Smooth muscle cell (in vitro differentiated cells): ENCODE data around the gene CLSTN2. TPM values are rescaled to one million over a fixed set of nuclear protein-coding genes. Genes with fewer than 3 reads are reported as not detected.

Source experiments
- DNase-seq: peaks from one replicate; lab custom pipeline; 2025; ENCODE audit not compliant: unreplicated experiment; lab: John Stamatoyannopoulos, UW
- H2AFZ ChIP-seq: fragments of 200-600 bp; sonication (generic); 2 replicates; pipeline ENCODE4 v1.6.0; 2016; ENCODE audit warnings: antibody characterized with exemption, low read depth, mild to moderate bottlenecking
- H3F3A ChIP-seq: fragments of 200-600 bp; sonication (generic); 2 replicates; pipeline ENCODE4 v1.6.0; 2017; ENCODE audit warnings: antibody characterized with exemption, low read depth
- H3K27ac ChIP-seq: fragments of 200-600 bp; sonication (generic); 2 replicates; pipeline ENCODE4 v1.5.1; 2016; ENCODE audit warnings: low read depth, mild to moderate bottlenecking
- H3K27me3 ChIP-seq: fragments of 200-600 bp; sonication (generic); 2 replicates; pipeline ENCODE4 v1.6.1; 2016; ENCODE audit warnings: low read depth, mild to moderate bottlenecking
- H3K36me3 ChIP-seq: fragments of 200-600 bp; sonication (generic); 2 replicates; pipeline ENCODE4 v1.5.1; 2016; ENCODE audit warnings: low read depth
- H3K4me1 ChIP-seq: fragments of 200-600 bp; sonication (generic); 2 replicates; pipeline ENCODE4 v1.5.1; 2016; ENCODE audit warnings: low read depth
- H3K4me2 ChIP-seq: fragments of 200-600 bp; sonication (generic); 2 replicates; pipeline ENCODE4 v1.6.0; 2016; ENCODE audit warnings: mild to moderate bottlenecking
- H3K4me3 ChIP-seq: fragments of 200-600 bp; sonication (generic); 2 replicates; pipeline ENCODE4 v1.5.1; 2016; ENCODE audit warnings: mild to moderate bottlenecking
- H3K79me2 ChIP-seq: fragments of 200-600 bp; sonication (generic); 2 replicates; pipeline ENCODE4 v1.6.0; 2016; ENCODE audit warnings: low read depth, mild to moderate bottlenecking
- H3K9ac ChIP-seq: fragments of 200-600 bp; sonication (generic); 2 replicates; pipeline ENCODE4 v1.6.0; 2016; ENCODE audit warnings: low read depth
- H3K9me3 ChIP-seq: fragments of 200-600 bp; sonication (generic); replicated peaks from 2 replicates; pipeline ENCODE4 v1.5.1; 2016; ENCODE audit warnings: low read depth
- H4K20me1 ChIP-seq: fragments of 200-600 bp; sonication (generic); 2 replicates; pipeline ENCODE4 v1.6.0; 2016; ENCODE audit warnings: low read depth
- WGBS: methylation state at CpG from one replicate; pipeline ENCODE4 v1.1.7; 2016; ENCODE audit warnings: low lambda C conversion rate; 5-methylcytosine and 5-hydroxymethylcytosine counted together
- polyA plus RNA-seq: library from polyadenylated mRNA; unstranded; fragments of >200 nt; fragmentation: Nextera tagmentation; extraction: Ambion mirVana; gene quantifications from 2 replicates; pipeline ENCODE4 v1.2.1, GENCODE V29; 2016
- total RNA-seq: library from RNA; depleted of rRNA; stranded (reverse); fragments of >200 nt; gene quantifications from 2 replicates; pipeline ENCODE4 v1.2.3, GENCODE V29; 2014
- TF ChIP-seq, protein P1 (sequence below): fragments of 200-600 bp; sonication (generic); IDR thresholded peaks from 2 replicates; pipeline ENCODE4 v1.5.1; 2017; ENCODE audit warnings: borderline replicate concordance, mild to moderate bottlenecking, antibody characterized with exemption; ENCODE audit not compliant: insufficient read depth, poor library complexity, severe bottlenecking

Gene CLSTN2
- total and polyA plus RNA-seq, 2 experiments from 2014 or later: 0.91 to 1.5 TPM

GRCh38 chr3:140508550-140508949 is 573.6 kb downstream of the CLSTN2 start:
- H3K4me1 ChIP-seq: peaks cover 9% of the 10 kb centered on the region
- no peak overlapping the region for H3K4me3 ChIP-seq
- H3K27me3 ChIP-seq: no peaks in the 10 kb centered on the region
- no peaks in the 10 kb centered on the region for H3K79me2 ChIP-seq
- no peak overlapping the region for H3K4me2 ChIP-seq
- H4K20me1 ChIP-seq: no peaks in the 10 kb centered on the region
- no peak overlapping the region for H3K9ac ChIP-seq
- no peaks in the 10 kb centered on the region for H3K36me3 ChIP-seq
- TF ChIP-seq, protein P1, sequence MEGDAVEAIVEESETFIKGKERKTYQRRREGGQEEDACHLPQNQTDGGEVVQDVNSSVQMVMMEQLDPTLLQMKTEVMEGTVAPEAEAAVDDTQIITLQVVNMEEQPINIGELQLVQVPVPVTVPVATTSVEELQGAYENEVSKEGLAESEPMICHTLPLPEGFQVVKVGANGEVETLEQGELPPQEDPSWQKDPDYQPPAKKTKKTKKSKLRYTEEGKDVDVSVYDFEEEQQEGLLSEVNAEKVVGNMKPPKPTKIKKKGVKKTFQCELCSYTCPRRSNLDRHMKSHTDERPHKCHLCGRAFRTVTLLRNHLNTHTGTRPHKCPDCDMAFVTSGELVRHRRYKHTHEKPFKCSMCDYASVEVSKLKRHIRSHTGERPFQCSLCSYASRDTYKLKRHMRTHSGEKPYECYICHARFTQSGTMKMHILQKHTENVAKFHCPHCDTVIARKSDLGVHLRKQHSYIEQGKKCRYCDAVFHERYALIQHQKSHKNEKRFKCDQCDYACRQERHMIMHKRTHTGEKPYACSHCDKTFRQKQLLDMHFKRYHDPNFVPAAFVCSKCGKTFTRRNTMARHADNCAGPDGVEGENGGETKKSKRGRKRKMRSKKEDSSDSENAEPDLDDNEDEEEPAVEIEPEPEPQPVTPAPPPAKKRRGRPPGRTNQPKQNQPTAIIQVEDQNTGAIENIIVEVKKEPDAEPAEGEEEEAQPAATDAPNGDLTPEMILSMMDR: no peak
- H3F3A ChIP-seq: no peaks in the 10 kb centered on the region
- no peak overlapping the region for H2AFZ ChIP-seq
- H3K27ac ChIP-seq: no peak overlapping the region
- DNase-seq: no peak
- 93% methylated on average over 3 of the region's 3 CpGs for WGBS
- H3K9me3 ChIP-seq: no peaks in the 10 kb centered on the region

GRCh38 chr3:140509534-140509933 is 574.5 kb downstream of the CLSTN2 start:
- Histone ChIP-seq H2AFZ (no peak overlapping the region), H4K20me1 (no peaks in the 10 kb centered on the region), H3K9ac (no peak overlapping the region), H3K4me2 (no peak overlapping the region), H3F3A (no peaks in the 10 kb centered on the region), H3K4me1 (peaks cover 9% of the 10 kb centered on the region), H3K4me3 (no peak overlapping the region), H3K27me3 (no peaks in the 10 kb centered on the region), H3K36me3 (no peaks in the 10 kb centered on the region), H3K79me2 (no peaks in the 10 kb centered on the region), H3K27ac (no peak overlapping the region), H3K9me3 (no peaks in the 10 kb centered on the region)
- TF ChIP-seq, protein P1: no peak
- DNase-seq: no peak
- WGBS: 28% methylated on average over 2 of the region's 2 CpGs

DNA sequence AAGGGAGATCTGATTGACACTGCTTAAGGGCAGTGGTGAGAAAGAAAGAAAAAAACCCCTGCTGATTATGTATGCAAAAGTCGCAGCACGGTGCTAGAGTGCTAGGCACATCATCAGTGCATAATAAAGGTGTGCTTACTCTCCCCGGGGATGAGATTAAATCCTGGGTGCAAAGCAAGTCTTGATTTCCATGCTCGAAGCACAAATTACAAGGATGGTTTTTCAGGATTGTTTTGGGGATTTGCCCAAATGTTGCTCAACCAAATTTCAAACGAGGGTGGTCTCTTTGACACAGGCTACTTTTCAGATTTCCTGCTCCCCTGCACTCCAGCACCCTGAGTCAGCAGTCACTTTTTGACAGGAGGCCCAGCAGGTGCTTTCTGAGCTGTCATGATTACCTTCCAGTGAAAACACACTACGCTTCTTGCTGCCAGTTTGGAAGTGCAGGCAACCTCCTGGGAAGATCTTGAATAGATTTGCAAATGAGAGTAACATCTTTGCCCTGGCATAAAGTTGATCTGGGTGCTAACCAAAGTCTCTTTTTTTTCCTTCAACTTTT is 575.4 kb downstream of the CLSTN2 start:
- no peak overlapping the region for H3K9ac ChIP-seq
- no peaks in the 10 kb centered on the region for H3K27me3 ChIP-seq
- 30% methylated on average over 6 of the region's 6 CpGs for WGBS
- peaks cover 2% of the 10 kb centered on the region for H3K4me1 ChIP-seq
- TF ChIP-seq, protein P1: no peak
- no peaks in the 10 kb centered on the region for H3K36me3 ChIP-seq
- H3K27ac ChIP-seq: no peak overlapping the region
- H3K4me2 ChIP-seq: no peak overlapping the region
- H3F3A ChIP-seq: no peaks in the 10 kb centered on the region
- no peak overlapping the region for H3K4me3 ChIP-seq
- H3K79me2 ChIP-seq: no peaks in the 10 kb centered on the region
- H3K9me3 ChIP-seq: no peaks in the 10 kb centered on the region
- no peak for DNase-seq
- no peak overlapping the region for H2AFZ ChIP-seq
- no peaks in the 10 kb centered on the region for H4K20me1 ChIP-seq

GRCh38 chr3:140521751-140522445 is 586.9 kb downstream of the CLSTN2 start:
- H3K27me3 ChIP-seq: no peaks in the 10 kb centered on the region
- WGBS: 54% methylated on average over 10 of the region's 10 CpGs
- no peak overlapping the region for H3K4me2 ChIP-seq
- H3K4me3 ChIP-seq: no peak overlapping the region
- no peak for DNase-seq
- TF ChIP-seq, protein P1: no peak
- no peak overlapping the region for H2AFZ ChIP-seq
- no peaks in the 10 kb centered on the region for H3K9me3 ChIP-seq
- no peaks in the 10 kb centered on the region for H3F3A ChIP-seq
- H3K36me3 ChIP-seq: no peaks in the 10 kb centered on the region
- no peaks in the 10 kb centered on the region for H4K20me1 ChIP-seq
- no peaks in the 10 kb centered on the region for H3K79me2 ChIP-seq
- H3K4me1 ChIP-seq: no peaks in the 10 kb centered on the region
- H3K9ac ChIP-seq: no peak overlapping the region
- no peak overlapping the region for H3K27ac ChIP-seq
